ENCODE data around the gene FTMT.
"Not testable (repeated sequence)": the region's sequence is repeated elsewhere in the genome, so short reads cannot be mapped to it uniquely, and the experiment has no call there.

FTMT gene

GRCh38 chr5:121851643-121852574, at the start of gene FTMT:
TSS of gene FTMT (plus strand) at chr5:121851882. CDS start at chr5:121851964, 82 bp downstream.
- no peak for DNase-seq

GRCh38 chr5:121805251-121805650, 46.4 kb upstream of the FTMT start:
- not testable (repeated sequence) for DNase-seq

GRCh38 chr5:121805911-121806310, 45.8 kb upstream of the FTMT start:
- DNase-seq: no peak

- no peak for DNase-seq
Observed at GRCh38 chr5:121816164-121816563, 35.5 kb upstream of the FTMT start.

- no peak for DNase-seq
Observed at GRCh38 chr5:121819682-121820261, 31.9 kb upstream of the FTMT start.

GRCh38 chr5:121833617-121834016, 18.1 kb upstream of the FTMT start:
- DNase-seq: no peak

GRCh38 chr5:121834021-121834420, 17.7 kb upstream of the FTMT start:
- no peak for DNase-seq

- no peak for DNase-seq
Observed at GRCh38 chr5:121841892-121842291, 9.8 kb upstream of the FTMT start.

GRCh38 chr5:121850272-121850671, 1.4 kb upstream of the FTMT start:
- DNase-seq: no peak

- DNase-seq: no peak
Observed at GRCh38 chr5:121853850-121854249, 2.2 kb downstream of the FTMT start.

- no peak for DNase-seq
Observed at GRCh38 chr5:121862801-121863200, 11.1 kb downstream of the FTMT start.

- no peak for DNase-seq
Observed at GRCh38 chr5:121863753-121864285, 12.1 kb downstream of the FTMT start.

- no peak for DNase-seq
Observed at GRCh38 chr5:121867403-121867802, 15.7 kb downstream of the FTMT start.

- DNase-seq: no peak
Observed at GRCh38 chr5:121870489-121870888, 18.8 kb downstream of the FTMT start.

- no peak for DNase-seq
Observed at GRCh38 chr5:121872856-121873255, 21.2 kb downstream of the FTMT start.

- no peak for DNase-seq
Observed at GRCh38 chr5:121873409-121873808, 21.7 kb downstream of the FTMT start.

GRCh38 chr5:121885630-121886029, 33.9 kb downstream of the FTMT start:
- DNase-seq: no peak

GRCh38 chr5:121887727-121888126, 36.0 kb downstream of the FTMT start:
- no peak for DNase-seq

GRCh38 chr5:121890297-121890858, 38.7 kb downstream of the FTMT start:
- no peak for DNase-seq

GRCh38 chr5:121897341-121897740, 45.7 kb downstream of the FTMT start:
- no peak for DNase-seq

GRCh38 chr5:121899346-121899745, 47.7 kb downstream of the FTMT start:
- no peak for DNase-seq
